ENCODE measurements around the gene STK11IP.
"Not testable (repeated sequence)": the region's sequence is repeated elsewhere in the genome, so short reads cannot be mapped to it uniquely, and the experiment has no call there.

The STK11IP gene

GRCh38 chr2:219634951-219635751 is 37.5 kb downstream of the STK11IP start:
- DNase-seq: no peak

- DNase-seq: no peak
Observed at GRCh38 chr2:219636144-219636915, 38.7 kb downstream of the STK11IP start.

GRCh38 chr2:219636941-219637841 is 39.5 kb downstream of the STK11IP start:
- DNase-seq: no peak

- no peak for DNase-seq
Observed at GRCh38 chr2:219637842-219638185, 40.2 kb downstream of the STK11IP start.

- DNase-seq: no peak
Observed at GRCh38 chr2:219638217-219638947, 40.7 kb downstream of the STK11IP start.

GRCh38 chr2:219638948-219639755 is 41.5 kb downstream of the STK11IP start:
- no peak for DNase-seq

- no peak for DNase-seq
Observed at GRCh38 chr2:219641390-219642068, 43.9 kb downstream of the STK11IP start.

GRCh38 chr2:219642069-219642454 is 44.4 kb downstream of the STK11IP start:
- no peak for DNase-seq

GRCh38 chr2:219642465-219643083 is 44.9 kb downstream of the STK11IP start:
- peak; percentile 87 for DNase-seq

GRCh38 chr2:219643084-219643473 is 45.4 kb downstream of the STK11IP start:
- DNase-seq: no peak

- DNase-seq: no peak
Observed at GRCh38 chr2:219643788-219644398, 46.2 kb downstream of the STK11IP start.

GRCh38 chr2:219644801-219645480 is 47.3 kb downstream of the STK11IP start:
- DNase-seq: no peak

- no peak for DNase-seq
Observed at GRCh38 chr2:219645631-219646527, 48.2 kb downstream of the STK11IP start.

GRCh38 chr2:219648176-219648575 is 50.5 kb downstream of the STK11IP start:
- DNase-seq: no peak

GRCh38 chr2:219648963-219649362 is 51.3 kb downstream of the STK11IP start:
- no peak for DNase-seq

- DNase-seq: no peak
Observed at GRCh38 chr2:219650426-219651248, 53.0 kb downstream of the STK11IP start.

GRCh38 chr2:219651656-219652055 is 54.0 kb downstream of the STK11IP start:
- not testable (repeated sequence) for DNase-seq
